GM12874 (cell line): Measurements from ENCODE around the gene GNB5.

Experiments used
- CTCF ChIP-seq: IDR thresholded peaks from 2 replicates; pipeline ENCODE4 v1.5.1; 2011; ENCODE audit warnings: low read depth, mild to moderate bottlenecking, control low read depth, low read length, moderate library complexity; ENCODE audit not compliant: insufficient read depth

The GNB5 gene

GRCh38 chr15:52078197-52078875 lies 112.9 kb downstream of the GNB5 start:
- no peak for TF ChIP-seq CTCF

- no peak for TF ChIP-seq CTCF
Measured at GRCh38 chr15:52076889-52077781, 114.1 kb downstream of the GNB5 start.

GRCh38 chr15:52071570-52071969 lies 119.6 kb downstream of the GNB5 start:
- no peak for TF ChIP-seq CTCF

GRCh38 chr15:52069559-52069958 lies 121.6 kb downstream of the GNB5 start:
- TF ChIP-seq CTCF = no peak

- TF ChIP-seq CTCF = no peak
Measured at GRCh38 chr15:52068004-52068615, 123.1 kb downstream of the GNB5 start.

GRCh38 chr15:52067545-52067926 lies 123.7 kb downstream of the GNB5 start:
- no peak for TF ChIP-seq CTCF

GRCh38 chr15:52066842-52067544 lies 124.2 kb downstream of the GNB5 start:
- no peak for TF ChIP-seq CTCF
